Gastrocnemius medialis (tissue), 4 donors: ENCODE results near the gene RPL29.

Source experiments
- CTCF ChIP-seq, 5 experiments: fragments of 450-650 bp in 3 of 5; fragments of 200-600 bp in 2 of 5; sonication (generic) in 2 of 5; IDR thresholded peaks in 4 of 5; conservative IDR thresholded peaks in 1 of 5; 1 replicate in 4 of 5; 2 replicates in 1 of 5; pipeline ENCODE4 v1.5.1; 2016 to 2019; ENCODE audit warnings: antibody characterized with exemption in 5 of 5, mild to moderate bottlenecking in 3 of 5, moderate library complexity in 3 of 5
- POLR2A ChIP-seq, 2 donors: fragments of 450-650 bp; IDR thresholded peaks; one replicate each; pipeline ENCODE4 v1.6.1; 2017; ENCODE audit warnings: antibody characterized with exemption in 2 of 2, mild to moderate bottlenecking in 2 of 2, moderate library complexity in 2 of 2

GRCh38 chr3:52017586-52017985 lies 21.9 kb upstream of the RPL29 start:
- no peak for TF ChIP-seq CTCF (IDR thresholded peaks at IDR 0.05 in 4 of 5, conservative IDR thresholded peaks at IDR 0.05 in 1 of 5)
- TF ChIP-seq POLR2A (IDR thresholded peaks at IDR 0.05), result peak; percentile 16 to 50
